ENCODE data around the gene PDE4B.

PDE4B gene

GRCh38 chr1:66422804-66423203 is 630.1 kb downstream of the PDE4B start:
- H3K4me1 ChIP-seq = no peaks in the 10 kb centered on the region
- H3K9me3 ChIP-seq = no peaks in the 10 kb centered on the region
- no peak overlapping the region for H3K4me3 ChIP-seq (ENCODE audit: low read depth, low read length)
- no peak for TF ChIP-seq CTCF (IDR thresholded peaks at IDR 0.05; ENCODE audit: low read depth, low read length)
- H3K36me3 ChIP-seq = no peaks in the 10 kb centered on the region
- no peaks in the 10 kb centered on the region for H3K27me3 ChIP-seq
- no peak for DNase-seq

Data from BE2C (cell line).